ENCODE measurements around the gene NUP62. TPM values are rescaled to one million over a fixed set of nuclear protein-coding genes. Genes with fewer than 3 reads are reported as not detected.

Gene NUP62
- total and polyA plus RNA-seq, 7 donors = 21.1 to 46.8 (median 40.0) TPM

- WGBS, 3 donors = 30 to 34% (median 33%) methylated on average over 20 of the region's 20 CpGs
- intact Hi-C loops (cut with DNase I) = no loop called here
- Histone ChIP-seq H3K36me3 (ENCODE audit: insufficient read depth in 1 of 2, low read depth in 1 of 2) (no peaks in the 10 kb centered on the region), H3K27ac (no peak within 1 kb of the TSS), H3K27me3 (ENCODE audit: insufficient read depth in 3 of 3, low read length in 2 of 3) (no peaks in the 10 kb centered on the region), H3K9me3 (no peaks in the 10 kb centered on the region), H3K4me1 (no peaks in the 10 kb centered on the region), H3K4me3 (no peak within 1 kb of the TSS)
- ATAC-seq = peak in 1 of 4 donors; percentile 11
- TF ChIP-seq CTCF (IDR thresholded peaks at IDR 0.05) = no peak
- DNase-seq = no peak
Observed at GRCh38 chr19:49896863-49897621, 32.3 kb downstream of the NUP62 start, which contains the start of gene IL4I1. Gene IL4I1, minus strand, starts transcription at chr19:49896887. Its CDS starts 727 bp downstream, at chr19:49896160.

GRCh38 chr19:49895566-49896297 is 33.6 kb downstream of the NUP62 start:
- Histone ChIP-seq H3K4me1 (no peaks in the 10 kb centered on the region), H3K27me3 (ENCODE audit: insufficient read depth in 3 of 3, low read length in 2 of 3) (no peaks in the 10 kb centered on the region), H3K36me3 (ENCODE audit: insufficient read depth in 1 of 2, low read depth in 1 of 2) (no peaks in the 10 kb centered on the region), H3K27ac (no peak overlapping the region), H3K4me3 (no peak overlapping the region), H3K9me3 (no peaks in the 10 kb centered on the region)
- no peak for TF ChIP-seq CTCF (IDR thresholded peaks at IDR 0.05)
- no peak for ATAC-seq
- 65 to 69% (median 69%) methylated on average over 17 of the region's 17 CpGs for WGBS, 3 donors
- intact Hi-C loops (cut with DNase I) = no loop called here
- no peak for DNase-seq

- DNase-seq = no peak
- TF ChIP-seq CTCF (IDR thresholded peaks at IDR 0.05) = no peak
- intact Hi-C loops (cut with DNase I) = loop anchor here in 1 of 2 donors (5.0 kb wide), 1 partner anchor 32 kb away; the partner anchor contains the start of genes ATF5 and NUP62
- Histone ChIP-seq H3K27me3 (ENCODE audit: insufficient read depth in 3 of 3, low read length in 2 of 3) (no peaks in the 10 kb centered on the region), H3K36me3 (ENCODE audit: insufficient read depth in 1 of 2, low read depth in 1 of 2) (no peaks in the 10 kb centered on the region), H3K4me1 (peaks cover 5% of the 10 kb centered on the region), H3K27ac (no peak overlapping the region), H3K4me3 (no peak overlapping the region), H3K9me3 (no peaks in the 10 kb centered on the region)
- ATAC-seq = no peak
- 78 to 85% (median 81%) methylated on average over 17 of the region's 17 CpGs for WGBS, 3 donors
Observed at GRCh38 chr19:49894879-49895565, 34.3 kb downstream of the NUP62 start.

GRCh38 chr19:49894011-49894664 is 35.2 kb downstream of the NUP62 start:
- no peak for DNase-seq
- WGBS, 3 donors = 88 to 96% (median 90%) methylated on average over 18 of the region's 18 CpGs
- Histone ChIP-seq H3K9me3 (no peaks in the 10 kb centered on the region), H3K27ac (no peak overlapping the region), H3K4me3 (no peak overlapping the region), H3K27me3 (ENCODE audit: insufficient read depth in 3 of 3, low read length in 2 of 3) (no peaks in the 10 kb centered on the region), H3K4me1 (peaks cover 9% of the 10 kb centered on the region), H3K36me3 (ENCODE audit: insufficient read depth in 1 of 2, low read depth in 1 of 2) (peaks cover 0 to 4% of the 10 kb centered on the region in 2 donors)
- no peak for ATAC-seq
- intact Hi-C loops (cut with DNase I) = loop anchor here in 1 of 2 donors (5.0 kb wide), 1 partner anchor 33 kb away; the partner anchor contains the start of genes ATF5 and NUP62
- TF ChIP-seq CTCF (IDR thresholded peaks at IDR 0.05) = no peak
